Measurements from ENCODE around the gene SOX3.

GRCh38 chrX:140507982-140508305 lies 3.1 kb upstream of the SOX3 start:
- TF ChIP-seq, protein P1, sequence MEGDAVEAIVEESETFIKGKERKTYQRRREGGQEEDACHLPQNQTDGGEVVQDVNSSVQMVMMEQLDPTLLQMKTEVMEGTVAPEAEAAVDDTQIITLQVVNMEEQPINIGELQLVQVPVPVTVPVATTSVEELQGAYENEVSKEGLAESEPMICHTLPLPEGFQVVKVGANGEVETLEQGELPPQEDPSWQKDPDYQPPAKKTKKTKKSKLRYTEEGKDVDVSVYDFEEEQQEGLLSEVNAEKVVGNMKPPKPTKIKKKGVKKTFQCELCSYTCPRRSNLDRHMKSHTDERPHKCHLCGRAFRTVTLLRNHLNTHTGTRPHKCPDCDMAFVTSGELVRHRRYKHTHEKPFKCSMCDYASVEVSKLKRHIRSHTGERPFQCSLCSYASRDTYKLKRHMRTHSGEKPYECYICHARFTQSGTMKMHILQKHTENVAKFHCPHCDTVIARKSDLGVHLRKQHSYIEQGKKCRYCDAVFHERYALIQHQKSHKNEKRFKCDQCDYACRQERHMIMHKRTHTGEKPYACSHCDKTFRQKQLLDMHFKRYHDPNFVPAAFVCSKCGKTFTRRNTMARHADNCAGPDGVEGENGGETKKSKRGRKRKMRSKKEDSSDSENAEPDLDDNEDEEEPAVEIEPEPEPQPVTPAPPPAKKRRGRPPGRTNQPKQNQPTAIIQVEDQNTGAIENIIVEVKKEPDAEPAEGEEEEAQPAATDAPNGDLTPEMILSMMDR (IDR thresholded peaks at IDR 0.05; ENCODE audit: low read depth, low read length, missing input control): no peak
- no peak for TF ChIP-seq FOXA1 (IDR thresholded peaks at IDR 0.05)
- no peak for TF ChIP-seq SP1 (IDR thresholded peaks at IDR 0.05)
- TF ChIP-seq TAF1 (conservative IDR thresholded peaks at IDR 0.05): no peak
- no peak for TF ChIP-seq GABPA (IDR thresholded peaks at IDR 0.05 in 1 of 2, conservative IDR thresholded peaks at IDR 0.05 in 1 of 2)
- TF ChIP-seq RXRA (IDR thresholded peaks at IDR 0.05): no peak
- TF ChIP-seq JUND (IDR thresholded peaks at IDR 0.05): no peak
- TF ChIP-seq, protein P2, sequence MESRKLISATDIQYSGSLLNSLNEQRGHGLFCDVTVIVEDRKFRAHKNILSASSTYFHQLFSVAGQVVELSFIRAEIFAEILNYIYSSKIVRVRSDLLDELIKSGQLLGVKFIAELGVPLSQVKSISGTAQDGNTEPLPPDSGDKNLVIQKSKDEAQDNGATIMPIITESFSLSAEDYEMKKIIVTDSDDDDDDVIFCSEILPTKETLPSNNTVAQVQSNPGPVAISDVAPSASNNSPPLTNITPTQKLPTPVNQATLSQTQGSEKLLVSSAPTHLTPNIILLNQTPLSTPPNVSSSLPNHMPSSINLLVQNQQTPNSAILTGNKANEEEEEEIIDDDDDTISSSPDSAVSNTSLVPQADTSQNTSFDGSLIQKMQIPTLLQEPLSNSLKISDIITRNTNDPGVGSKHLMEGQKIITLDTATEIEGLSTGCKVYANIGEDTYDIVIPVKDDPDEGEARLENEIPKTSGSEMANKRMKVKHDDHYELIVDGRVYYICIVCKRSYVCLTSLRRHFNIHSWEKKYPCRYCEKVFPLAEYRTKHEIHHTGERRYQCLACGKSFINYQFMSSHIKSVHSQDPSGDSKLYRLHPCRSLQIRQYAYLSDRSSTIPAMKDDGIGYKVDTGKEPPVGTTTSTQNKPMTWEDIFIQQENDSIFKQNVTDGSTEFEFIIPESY (IDR thresholded peaks at IDR 0.05): no peak
- no peak for TF ChIP-seq MAX (IDR thresholded peaks at IDR 0.05)
